Left ventricle myocardium superior (tissue), 1 donor: Measurements from ENCODE around the gene DENND1A. TPM values are rescaled to one million over a fixed set of nuclear protein-coding genes. Genes with fewer than 3 reads are reported as not detected.
A peak's percentile ranks its signal among the peaks of the same experiment; 100 is the strongest.

ENCODE experiments used
- ATAC-seq: fragments of 200-7000 bp; cut with Tn5 transposase; one replicate; pipeline ENCODE4 v1.9.1; 2020; ENCODE audit warnings: mild to moderate bottlenecking, moderate library complexity
- DNase-seq: peaks from one replicate; pipeline ENCODE4 v3.0.0-alpha.2; 2020
- intact Hi-C: fragments of 100-400 bp; cut with micrococcal nuclease; formaldehyde crosslinking; loops from one replicate; pipeline ENCODE4 v1.11.0; 2022
- total RNA-seq: library from RNA; stranded (reverse); fragmentation: NEBNext Ultra II Directional; extraction: Animal tissue kit (Norgen Biotek cat#: 25700); gene quantifications from one replicate; pipeline ENCODE4 v1.2.1, GENCODE V29; 2021
- donor health status: DM: no; HTN: yes; CAD: no; lungs with severe emphysema.

DENND1A gene
- total RNA-seq, 1 donor from 2014 or later, result 12.9 TPM

- no peak for ATAC-seq
- intact Hi-C loops, result loop anchor here (5.0 kb wide), 1 partner anchor 499 kb away; no protein-coding TSS in a partner anchor
- DNase-seq, result no peak
Observed at GRCh38 chr9:123543492-123543891, 386.4 kb downstream of the DENND1A start.

- ATAC-seq, result no peak
- intact Hi-C loops, result loop anchor here (5.0 kb wide), 1 partner anchor 500 kb away; no protein-coding TSS in a partner anchor
Observed at GRCh38 chr9:123542435-123543225, 387.3 kb downstream of the DENND1A start.

GRCh38 chr9:123541411-123541810 lies 388.5 kb downstream of the DENND1A start:
- intact Hi-C loops, result loop anchor here (5.0 kb wide), 1 partner anchor 501 kb away; no protein-coding TSS in a partner anchor
- peak; percentile 83 for ATAC-seq
- no peak for DNase-seq

More at GRCh38 chr9:123542435-123543225, 387.3 kb downstream of the DENND1A start:
- DNase-seq, result no peak

- no peak for ATAC-seq
Observed at GRCh38 chr9:123540457-123540856, 389.5 kb downstream of the DENND1A start.

GRCh38 chr9:123537809-123538208 lies 392.1 kb downstream of the DENND1A start:
- intact Hi-C loops, result no loop called here

More at GRCh38 chr9:123540457-123540856, 389.5 kb downstream of the DENND1A start:
- DNase-seq, result no peak
- intact Hi-C loops, result loop anchor here (5.0 kb wide), 1 partner anchor 502 kb away; no protein-coding TSS in a partner anchor

GRCh38 chr9:123536455-123536868 lies 393.5 kb downstream of the DENND1A start:
- DNase-seq, result no peak
- intact Hi-C loops, result no loop called here
- ATAC-seq, result no peak

More at GRCh38 chr9:123537809-123538208, 392.1 kb downstream of the DENND1A start:
- DNase-seq (no peak), ATAC-seq (no peak)

GRCh38 chr9:123534336-123534735 lies 395.6 kb downstream of the DENND1A start:
- DNase-seq (no peak), ATAC-seq (no peak)
- intact Hi-C loops, result no loop called here

GRCh38 chr9:123530244-123530643 lies 399.7 kb downstream of the DENND1A start:
- DNase-seq, result no peak
- intact Hi-C loops, result no loop called here
- ATAC-seq, result no peak

- DNase-seq (no peak), ATAC-seq (no peak)
- intact Hi-C loops, result no loop called here
Observed at GRCh38 chr9:123528501-123528900, 401.4 kb downstream of the DENND1A start.

GRCh38 chr9:123527981-123528380 lies 401.9 kb downstream of the DENND1A start:
- DNase-seq (no peak), ATAC-seq (no peak)
- intact Hi-C loops, result no loop called here

GRCh38 chr9:123525957-123526356 lies 404.0 kb downstream of the DENND1A start:
- DNase-seq (no peak), ATAC-seq (no peak)
- intact Hi-C loops, result no loop called here

GRCh38 chr9:123525424-123525823 lies 404.5 kb downstream of the DENND1A start:
- ATAC-seq, result no peak
- intact Hi-C loops, result no loop called here
- DNase-seq, result no peak

GRCh38 chr9:123524866-123525265 lies 405.1 kb downstream of the DENND1A start:
- intact Hi-C loops, result no loop called here
- no peak for DNase-seq
- no peak for ATAC-seq

- intact Hi-C loops, result no loop called here
Observed at GRCh38 chr9:123523845-123524244, 406.1 kb downstream of the DENND1A start.

GRCh38 chr9:123523001-123523400 lies 406.9 kb downstream of the DENND1A start:
- intact Hi-C loops, result no loop called here
- no peak for ATAC-seq
- no peak for DNase-seq

More at GRCh38 chr9:123523845-123524244, 406.1 kb downstream of the DENND1A start:
- no peak for ATAC-seq
- no peak for DNase-seq

GRCh38 chr9:123522251-123522650 lies 407.7 kb downstream of the DENND1A start:
- intact Hi-C loops, result no loop called here
- no peak for DNase-seq
- no peak for ATAC-seq

GRCh38 chr9:123518338-123518737 lies 411.6 kb downstream of the DENND1A start:
- DNase-seq (no peak), ATAC-seq (no peak)
- intact Hi-C loops, result no loop called here

- DNase-seq (no peak), ATAC-seq (no peak)
- intact Hi-C loops, result no loop called here
Observed at GRCh38 chr9:123517512-123517911, 412.4 kb downstream of the DENND1A start.

- ATAC-seq (no peak), DNase-seq (no peak)
- intact Hi-C loops, result no loop called here
Observed at GRCh38 chr9:123514766-123515165, 415.2 kb downstream of the DENND1A start.

GRCh38 chr9:123513554-123513953 lies 416.4 kb downstream of the DENND1A start:
- intact Hi-C loops, result no loop called here
- ATAC-seq (no peak), DNase-seq (no peak)
